Fibroblast of lung (primary cell): ENCODE data around the gene RNF146. TPM values are rescaled to one million over a fixed set of nuclear protein-coding genes. Genes with fewer than 3 reads are reported as not detected.

ENCODE experiments used
- DNase-seq, 2 donors: peaks; one replicate each; pipeline versions ENCODE4 v3.0.0 to v3.0.0-alpha.2; 2010; ENCODE audit warnings: low read depth in 2 of 2
- H2AFZ ChIP-seq: 2 replicates; pipeline ENCODE4 v1.5.1; 2012; ENCODE audit warnings: low read length, control low read depth, inconsistent platforms
- H3K27ac ChIP-seq: 2 replicates; pipeline ENCODE4 v1.5.1; 2011; ENCODE audit warnings: low read length, control low read depth; ENCODE audit not compliant: insufficient read depth
- H3K27me3 ChIP-seq: 2 replicates; pipeline ENCODE4 v1.5.1; 2011; ENCODE audit warnings: mild to moderate bottlenecking, low read length; ENCODE audit not compliant: control insufficient read depth, insufficient read depth
- H3K36me3 ChIP-seq: 2 replicates; pipeline ENCODE4 v1.5.1; 2011; ENCODE audit warnings: low read length; ENCODE audit not compliant: control insufficient read depth, insufficient read depth
- H3K4me1 ChIP-seq: 2 replicates; pipeline ENCODE4 v1.5.1; 2011; ENCODE audit warnings: low read length; ENCODE audit not compliant: control insufficient read depth, insufficient read depth; ENCODE audit errors: extremely low read depth
- H3K4me2 ChIP-seq: 2 replicates; pipeline ENCODE4 v1.5.1; 2011; ENCODE audit warnings: low read length, control low read depth; ENCODE audit not compliant: insufficient read depth; ENCODE audit errors: extremely low read depth
- H3K4me3 ChIP-seq, 4 experiments: fragments of 200-600 bp in 1 of 4; sonication (generic) in 1 of 4; replicated peaks in 1 of 4; 2 replicates each; pipeline ENCODE4 v1.5.1; 2011 to 2016; ENCODE audit warnings: low read length in 4 of 4, low read depth in 3 of 4, mild to moderate bottlenecking in 3 of 4, control low read depth in 2 of 4, inconsistent platforms in 1 of 4, mixed read lengths in 1 of 4; ENCODE audit not compliant: insufficient read depth in 1 of 4; ENCODE audit errors: control extremely low read depth in 1 of 4
- H3K79me2 ChIP-seq: 2 replicates; pipeline ENCODE4 v1.5.1; 2012; ENCODE audit warnings: mild to moderate bottlenecking, low read length, inconsistent platforms; ENCODE audit not compliant: control insufficient read depth, insufficient read depth
- H3K9ac ChIP-seq: 2 replicates; pipeline ENCODE4 v1.5.1; 2011; ENCODE audit warnings: mild to moderate bottlenecking, low read length, control low read depth; ENCODE audit not compliant: insufficient read depth
- H3K9me3 ChIP-seq: 2 replicates; pipeline ENCODE4 v1.5.1; 2012; ENCODE audit warnings: low read depth, low read length; ENCODE audit not compliant: control insufficient read depth, insufficient read depth
- H4K20me1 ChIP-seq: 2 replicates; pipeline ENCODE4 v1.5.1; 2011; ENCODE audit warnings: low read length; ENCODE audit not compliant: control insufficient read depth, insufficient read depth; ENCODE audit errors: extremely low read depth
- CTCF ChIP-seq, 2 donors: IDR thresholded peaks in 1 of 2; conservative IDR thresholded peaks in 1 of 2; 1 replicate in 1 of 2; 2 replicates in 1 of 2; pipeline ENCODE4 v1.5.1; 2011 to 2012; ENCODE audit warnings: low read length in 2 of 2, control low read depth in 1 of 2, inconsistent platforms in 1 of 2, low read depth in 1 of 2, mild to moderate bottlenecking in 1 of 2
- EZH2 ChIP-seq: IDR thresholded peaks from 2 replicates; pipeline ENCODE4 v1.5.1; 2012; ENCODE audit warnings: low read length, control low read depth, mild to moderate bottlenecking; ENCODE audit errors: missing control alignments
- polyA plus RNA-seq, 2 donors: library from polyadenylated mRNA; depleted of rRNA in 1 of 2; stranded (reverse) in 1 of 2; unstranded in 1 of 2; fragments of >200 nt; gene quantifications; 2 replicates each; pipeline ENCODE4 v1.2.1, GENCODE V29; 2011 to 2012; ENCODE audit warnings: missing spikeins in 1 of 2
- total RNA-seq: library from RNA; depleted of rRNA; stranded (reverse); fragments of >200 nt; gene quantifications from 2 replicates; pipeline ENCODE4 v1.2.1, GENCODE V29; 2014

Gene RNF146
- total and polyA plus RNA-seq, 2 donors (not counting 1 experiment from before 2014, with no cell fraction given), result 50.9 to 59.9 TPM

DNA sequence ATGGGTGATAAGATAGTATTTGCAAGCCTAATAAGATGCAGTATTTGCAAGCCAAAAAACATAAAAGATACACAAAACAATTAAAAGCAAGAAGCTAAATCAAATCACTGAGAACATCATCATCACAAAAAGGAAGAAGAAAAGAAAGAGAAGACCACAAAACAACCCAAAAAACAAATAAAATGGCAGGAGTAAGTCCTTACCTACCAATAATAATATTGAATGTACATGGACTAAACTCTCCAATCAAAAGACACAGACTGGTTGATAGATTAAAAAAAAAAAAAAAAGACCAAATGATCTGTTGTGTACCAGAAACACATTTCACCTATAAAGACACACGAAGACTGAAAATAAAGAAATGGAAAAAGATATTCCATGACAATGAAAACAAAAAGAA is 39.1 kb downstream of the RNF146 start:
- Histone ChIP-seq H3K79me2 (no peaks in the 10 kb centered on the region), H4K20me1 (no peaks in the 10 kb centered on the region), H3K36me3 (no peaks in the 10 kb centered on the region), H3K4me2 (no peak overlapping the region), H2AFZ (no peak overlapping the region), H3K9ac (no peak overlapping the region), H3K4me3 (no peak overlapping the region), H3K27me3 (no peaks in the 10 kb centered on the region), H3K9me3 (no peaks in the 10 kb centered on the region), H3K27ac (no peak overlapping the region), H3K4me1 (no peaks in the 10 kb centered on the region)
- no peak for DNase-seq
- TF ChIP-seq EZH2 (no peak), CTCF (conservative IDR thresholded peaks at IDR 0.05 in 1 of 2, IDR thresholded peaks at IDR 0.05 in 1 of 2; ENCODE audit: low read depth in 1 of 2, low read length in 2 of 2) (no peak)

- no peak overlapping the region for H2AFZ ChIP-seq
- no peaks in the 10 kb centered on the region for H3K79me2 ChIP-seq
- H3K4me2 ChIP-seq, result no peak overlapping the region
- H3K4me3 ChIP-seq, result no peak overlapping the region
- H3K27me3 ChIP-seq, result no peaks in the 10 kb centered on the region
- no peak for TF ChIP-seq CTCF (conservative IDR thresholded peaks at IDR 0.05 in 1 of 2, IDR thresholded peaks at IDR 0.05 in 1 of 2; ENCODE audit: low read depth in 1 of 2, low read length in 2 of 2)
- no peak for TF ChIP-seq EZH2
- no peak overlapping the region for H3K9ac ChIP-seq
- H3K4me1 ChIP-seq, result no peaks in the 10 kb centered on the region
- no peak overlapping the region for H3K27ac ChIP-seq
- no peak for DNase-seq
- no peaks in the 10 kb centered on the region for H3K9me3 ChIP-seq
- H3K36me3 ChIP-seq, result no peaks in the 10 kb centered on the region
- no peaks in the 10 kb centered on the region for H4K20me1 ChIP-seq
Measured at GRCh38 chr6:127317388-127318128, 50.9 kb downstream of the RNF146 start.

GRCh38 chr6:127319686-127320085 is 53.0 kb downstream of the RNF146 start:
- H3K79me2 ChIP-seq, result no peaks in the 10 kb centered on the region
- H3K4me2 ChIP-seq, result no peak overlapping the region
- no peaks in the 10 kb centered on the region for H3K4me1 ChIP-seq
- H3K27ac ChIP-seq, result no peak overlapping the region
- DNase-seq, result peak in 1 of 2 donors; percentile 11
- H4K20me1 ChIP-seq, result no peaks in the 10 kb centered on the region
- no peaks in the 10 kb centered on the region for H3K9me3 ChIP-seq
- TF ChIP-seq EZH2 (no peak), CTCF (conservative IDR thresholded peaks at IDR 0.05 in 1 of 2, IDR thresholded peaks at IDR 0.05 in 1 of 2; ENCODE audit: low read depth in 1 of 2, low read length in 2 of 2) (no peak)
- H3K9ac ChIP-seq, result no peak overlapping the region
- H3K4me3 ChIP-seq, result no peak overlapping the region
- no peaks in the 10 kb centered on the region for H3K27me3 ChIP-seq
- no peaks in the 10 kb centered on the region for H3K36me3 ChIP-seq
- no peak overlapping the region for H2AFZ ChIP-seq
